GM21381 (cell line): ENCODE measurements around the gene DDX28.
"Not testable (repeated sequence)": the region's sequence is repeated elsewhere in the genome, so short reads cannot be mapped to it uniquely, and the experiment has no call there.

Experiments
- ATAC-seq: cut with Tn5 transposase; IDR thresholded peaks from one replicate; pipeline ENCODE4 v1.9.1; 2021; ENCODE audit warnings: mild to moderate bottlenecking, moderate library complexity; ENCODE audit not compliant: unreplicated experiment

The DDX28 gene

GRCh38 chr16:68040506-68041288 is 17.7 kb upstream of the DDX28 start:
- no peak for ATAC-seq

GRCh38 chr16:68037841-68038597 is 15.0 kb upstream of the DDX28 start:
- ATAC-seq: no peak

GRCh38 chr16:68035227-68035626 is 12.2 kb upstream of the DDX28 start:
- ATAC-seq: no peak

- ATAC-seq: no peak
These were observed 10.1 kb upstream of the DDX28 start for GRCh38 chr16:68033101-68033500.

GRCh38 chr16:68031951-68032350 is 8.9 kb upstream of the DDX28 start:
- no peak for ATAC-seq

- ATAC-seq: not testable (repeated sequence)
These were observed 7.1 kb upstream of the DDX28 start for GRCh38 chr16:68030108-68030507.

- ATAC-seq: no peak
These were observed 6.0 kb upstream of the DDX28 start for GRCh38 chr16:68028996-68029395.

GRCh38 chr16:68022278-68022727 is 729 bp downstream of the DDX28 start:
- peak; percentile 4 for ATAC-seq

GRCh38 chr16:68021490-68021889 is 1.5 kb downstream of the DDX28 start:
- ATAC-seq: no peak

- no peak for ATAC-seq
These were observed 3.8 kb downstream of the DDX28 start for GRCh38 chr16:68019167-68019680.

- no peak for ATAC-seq
These were observed 7.4 kb downstream of the DDX28 start, which contains the start of gene DPEP2NB for GRCh38 chr16:68015681-68016080. Gene DPEP2NB (minus strand): TSS chr16:68015911. CDS start chr16:68015770, 141 bp downstream.

GRCh38 chr16:68013440-68013839 is 9.6 kb downstream of the DDX28 start:
- no peak for ATAC-seq

GRCh38 chr16:68009872-68010271 is 13.2 kb downstream of the DDX28 start:
- ATAC-seq: not testable (repeated sequence)

- ATAC-seq: no peak
These were observed 13.8 kb downstream of the DDX28 start for GRCh38 chr16:68009157-68009735.

GRCh38 chr16:68005786-68006286 is 17.2 kb downstream of the DDX28 start:
- no peak for ATAC-seq

GRCh38 chr16:68005211-68005610 is 17.8 kb downstream of the DDX28 start:
- no peak for ATAC-seq

- no peak for ATAC-seq
These were observed 20.0 kb downstream of the DDX28 start for GRCh38 chr16:68003031-68003430.

GRCh38 chr16:68000450-68000849 is 22.6 kb downstream of the DDX28 start:
- ATAC-seq: no peak

- no peak for ATAC-seq
These were observed 23.0 kb downstream of the DDX28 start for GRCh38 chr16:67999985-68000384.

- not testable (repeated sequence) for ATAC-seq
These were observed 24.0 kb downstream of the DDX28 start, which contains the start of gene DPEP2 for GRCh38 chr16:67998779-67999688. Gene DPEP2 (minus strand): TSS chr16:67999484. CDS start chr16:67993212, 6,272 bp downstream.
